Endothelial cell of umbilical vein (primary cell): ENCODE data around the gene CD86. TPM values are rescaled to one million over a fixed set of nuclear protein-coding genes. Genes with fewer than 3 reads are reported as not detected.

Source experiments
- BruUV-seq: library from RNA; stranded (reverse); fragments of 400-500 nt; replicated peaks from 2 replicates; lab custom pipeline; 2021; lab: Mats Ljungman, UMichigan
- CTCF ChIA-PET: fragments of 300-600, 350-600 bp; sonication (Branson Sonifier 250); formaldehyde crosslinking; loops from one replicate; lab custom pipeline; 2021; ENCODE audit warnings: antibody characterized with exemption, inconsistent platforms; lab: Charles Lee
- POLR2A ChIA-PET: fragments of 300-600, 350-600 bp; sonication (Branson Sonifier 250); formaldehyde crosslinking; loops from one replicate; lab custom pipeline; 2021; ENCODE audit warnings: antibody characterized with exemption, inconsistent platforms; lab: Charles Lee
- DNase-seq: peaks from one replicate; pipeline ENCODE4 v3.0.0-alpha.2; 2011; ENCODE audit warnings: low read depth, low spot score
- FAIRE-seq: peaks from 2 replicates; lab custom pipeline; 2011; peaks lifted over from hg19 to GRCh38; lab: Jason Lieb, UNC
- H2AFZ ChIP-seq: 2 replicates; pipeline ENCODE4 v1.6.0; 2012; ENCODE audit warnings: low read depth, low read length, control low read depth, inconsistent platforms
- H3K27ac ChIP-seq: 2 replicates; pipeline ENCODE4 v1.5.1; 2011; ENCODE audit warnings: low read depth, mild to moderate bottlenecking, control low read depth, low read length, moderate library complexity; ENCODE audit not compliant: insufficient read depth
- H3K27me3 ChIP-seq, 2 experiments: 2 replicates each; pipeline versions ENCODE4 v1.6.0 to v1.6.1; 2011; ENCODE audit warnings: low read length in 2 of 2, mixed read lengths in 1 of 2; ENCODE audit not compliant: control insufficient read depth in 2 of 2, insufficient read depth in 2 of 2
- H3K36me3 ChIP-seq, 2 experiments: 2 replicates in 1 of 2; 3 replicates in 1 of 2; pipeline ENCODE4 v1.5.1; 2011; ENCODE audit warnings: low read length in 2 of 2, mild to moderate bottlenecking in 1 of 2, moderate library complexity in 1 of 2; ENCODE audit not compliant: control insufficient read depth in 2 of 2, insufficient read depth in 2 of 2; ENCODE audit errors: extremely low read depth in 1 of 2
- H3K4me1 ChIP-seq: 3 replicates; pipeline ENCODE4 v1.5.1; 2011; ENCODE audit warnings: mild to moderate bottlenecking, low read length; ENCODE audit not compliant: control insufficient read depth, insufficient read depth; ENCODE audit errors: extremely low read depth
- H3K4me2 ChIP-seq: 2 replicates; pipeline ENCODE4 v1.6.1; 2011; ENCODE audit warnings: low read length, control low read depth, mixed read lengths; ENCODE audit not compliant: insufficient read depth
- H3K4me3 ChIP-seq, 3 experiments: fragments of 200-600 bp in 1 of 3; sonication (generic), shearing (Covaris generic) in 1 of 3; replicated peaks in 1 of 3; 2 replicates each; pipeline ENCODE4 v1.5.1; 2011 to 2016; ENCODE audit warnings: control low read depth in 3 of 3, low read length in 3 of 3, mild to moderate bottlenecking in 2 of 3, inconsistent platforms in 1 of 3, low read depth in 1 of 3, moderate library complexity in 1 of 3; ENCODE audit not compliant: insufficient read depth in 1 of 3
- H3K79me2 ChIP-seq: 2 replicates; pipeline ENCODE4 v1.6.0; 2012; ENCODE audit warnings: low read length, inconsistent platforms; ENCODE audit not compliant: control insufficient read depth, insufficient read depth
- H3K9ac ChIP-seq: replicated peaks from 2 replicates; pipeline ENCODE3; 2011; ENCODE audit warnings: low read length, control low read depth; ENCODE audit not compliant: insufficient read depth; ENCODE audit errors: extremely low read depth
- H3K9me1 ChIP-seq: replicated peaks from 3 replicates; pipeline ENCODE4 v1.6.0; 2011; ENCODE audit warnings: mild to moderate bottlenecking, low read length; ENCODE audit not compliant: control insufficient read depth, insufficient read depth; ENCODE audit errors: extremely low read depth
- H3K9me3 ChIP-seq: replicated peaks from 2 replicates; pipeline ENCODE4 v1.5.1; 2012; ENCODE audit warnings: low read length, inconsistent platforms; ENCODE audit not compliant: control insufficient read depth, insufficient read depth
- H4K20me1 ChIP-seq: replicated peaks from 2 replicates; pipeline ENCODE3; 2011; ENCODE audit warnings: mild to moderate bottlenecking, low read length; ENCODE audit not compliant: control insufficient read depth, insufficient read depth; ENCODE audit errors: extremely low read depth
- CTCF ChIP-seq, 2 donors: IDR thresholded peaks; 1 replicate in 1 of 2; 2 replicates in 1 of 2; pipeline ENCODE4 v1.5.1; 2011; ENCODE audit warnings: low read length in 2 of 2, mild to moderate bottlenecking in 2 of 2, moderate library complexity in 2 of 2, control low read depth in 1 of 2, inconsistent platforms in 1 of 2, low read depth in 1 of 2; ENCODE audit not compliant: insufficient read depth in 1 of 2; ENCODE audit errors: extremely low read depth in 1 of 2
- EZH2 ChIP-seq: IDR thresholded peaks from 2 replicates; pipeline ENCODE4 v1.6.1; 2012; ENCODE audit warnings: borderline replicate concordance, low read depth, mild to moderate bottlenecking, moderate library complexity, low read length, inconsistent platforms; ENCODE audit not compliant: severe bottlenecking
- FOS ChIP-seq: IDR thresholded peaks from 2 replicates; pipeline ENCODE4 v1.6.1; 2011; ENCODE audit warnings: mild to moderate bottlenecking, low read length, moderate library complexity, borderline replicate concordance; ENCODE audit not compliant: insufficient read depth
- GATA2 ChIP-seq: IDR thresholded peaks from 2 replicates; pipeline ENCODE4 v1.7.0; 2011; ENCODE audit warnings: low read depth, mild to moderate bottlenecking, moderate library complexity, mixed read lengths, low read length; ENCODE audit not compliant: insufficient read length, insufficient read depth
- JUN ChIP-seq: IDR thresholded peaks from 2 replicates; pipeline ENCODE4 v1.6.1; 2011; ENCODE audit warnings: borderline replicate concordance, low read depth; ENCODE audit not compliant: insufficient read length, insufficient read depth
- MAX ChIP-seq: IDR thresholded peaks from 2 replicates; pipeline ENCODE4 v1.6.1; 2011; ENCODE audit not compliant: insufficient read depth, insufficient read length
- MYC ChIP-seq: IDR thresholded peaks from one replicate; pipeline ENCODE4 v1.6.1; 2011; ENCODE audit warnings: mild to moderate bottlenecking, low read depth, low read length
- POLR2A ChIP-seq: IDR thresholded peaks from 2 replicates; pipeline ENCODE4 v1.6.1; 2012; ENCODE audit warnings: low read depth, mild to moderate bottlenecking, control low read depth, low read length
- POLR2AphosphoS5 ChIP-seq: IDR thresholded peaks from 2 replicates; pipeline ENCODE4 v1.6.1; 2012; ENCODE audit warnings: low read depth, mild to moderate bottlenecking, control low read depth, low read length, moderate library complexity; ENCODE audit not compliant: insufficient read depth
- dilution Hi-C: fragments of 300-500 bp; cut with MboI; formaldehyde crosslinking; loops from one replicate; pipeline ENCODE4 v1.15.0; 2019; ENCODE audit warnings: low sequenced_read_pairs; ENCODE audit not compliant: extremely low pct_ligation_motif_present
- intact Hi-C: fragments of 100-400 bp; cut with micrococcal nuclease; formaldehyde crosslinking; loops from one replicate; pipeline ENCODE4 v1.10.0; 2022
- polyA plus RNA-seq, 4 experiments: library from polyadenylated mRNA; depleted of rRNA in 3 of 4; stranded (reverse) in 3 of 4; unstranded in 1 of 4; fragments of >200 nt; gene quantifications; 2 replicates each; pipeline versions ENCODE4 v1.2.1 to v1.2.3, GENCODE V29; 2011 to 2012; ENCODE audit warnings: missing spikeins in 1 of 4
- total RNA-seq: library from RNA; stranded (reverse); gene quantifications from 2 replicates; pipeline ENCODE4 v1.2.3, GENCODE V29; 2021

The CD86 gene
- total and polyA plus RNA-seq, 2 donors (not counting 3 experiments of a cell fraction or from before 2014, with no cell fraction given): not detected

DNA sequence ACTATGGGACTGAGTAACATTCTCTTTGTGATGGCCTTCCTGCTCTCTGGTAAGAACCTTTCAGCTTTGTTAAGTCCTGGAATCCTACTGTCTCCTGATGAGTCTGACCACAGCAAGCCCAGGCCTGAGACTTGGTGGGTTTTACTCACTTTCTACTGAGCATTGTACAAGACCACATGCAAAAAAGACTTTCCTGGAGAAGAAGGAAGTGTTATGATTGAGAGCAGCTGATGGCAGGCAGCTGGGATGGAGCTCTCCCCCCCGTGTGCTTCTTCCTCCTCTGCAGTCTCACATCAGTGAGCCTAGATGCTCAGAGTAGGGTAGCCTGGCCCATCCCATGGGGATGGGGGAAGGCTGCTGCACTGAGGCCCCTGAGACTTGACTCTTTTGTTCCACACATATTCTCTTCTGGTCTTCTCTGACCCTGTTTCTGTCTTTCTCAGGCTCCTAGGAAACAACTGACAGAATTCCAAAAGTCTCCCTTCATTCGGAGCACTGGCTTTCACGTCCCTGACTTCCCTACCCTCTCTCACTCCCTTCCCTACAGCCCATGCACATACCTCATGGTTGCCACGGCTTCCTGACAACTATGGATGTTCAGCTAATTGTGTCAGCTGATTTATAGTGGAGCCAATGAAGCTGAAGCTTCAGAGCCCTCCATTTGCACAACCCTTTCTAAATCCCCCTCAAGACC, 36.6 kb downstream of the CD86 start:
- Histone ChIP-seq H3K27ac (no peak overlapping the region), H3K79me2 (no peaks in the 10 kb centered on the region), H2AFZ (peak overlapping the region; percentile 40), H3K27me3 (peaks cover 2 to 4% of the 10 kb centered on the region in 2 experiments), H3K4me3 (no peak overlapping the region), H3K9ac (no peak overlapping the region), H4K20me1 (no peaks in the 10 kb centered on the region), H3K4me2 (no peak overlapping the region), H3K9me3 (no peaks in the 10 kb centered on the region), H3K4me1 (peaks cover 6% of the 10 kb centered on the region), H3K36me3 (no peaks in the 10 kb centered on the region), H3K9me1 (no peaks in the 10 kb centered on the region)
- no TSS peak for BruUV-seq
- ChIA-PET CTCF (interaction anchor here (1.0 to 1.4 kb wide), 4 partner anchors 112 to 545 kb away, joined by 3 to 5 read pairs (median 4); no protein-coding TSS in a partner anchor), POLR2A (no interaction called here)
- intact Hi-C loops (loop anchor here (1.0 to 5.0 kb wide), 4 partner anchors 94 to 545 kb away; no protein-coding TSS in a partner anchor), dilution Hi-C loops (no loop called here)
- FAIRE-seq (no peak), DNase-seq (no peak)
- no peak for TF ChIP-seq POLR2AphosphoS5
- no peak for TF ChIP-seq GATA2
- TF ChIP-seq POLR2A: no peak
- no peak for TF ChIP-seq JUN
- TF ChIP-seq EZH2: no peak
- no peak for TF ChIP-seq MAX
- no peak for TF ChIP-seq CTCF (IDR thresholded peaks at IDR 0.05; ENCODE audit: extremely low read depth in 1 of 2, insufficient read depth in 1 of 2, low read depth in 1 of 2, low read length in 2 of 2)
- no peak for TF ChIP-seq MYC
- no peak for TF ChIP-seq FOS
